CD4-positive, alpha-beta T cell (primary cell): ENCODE measurements around the gene KLHL5. TPM values are rescaled to one million over a fixed set of nuclear protein-coding genes. Genes with fewer than 3 reads are reported as not detected.

Experiments
- ATAC-seq: fragments of 200-7000 bp; cut with Tn5 transposase; one replicate; pipeline ENCODE4 v1.10.0; 2022; ENCODE audit warnings: mild to moderate bottlenecking; ENCODE audit not compliant: poor library complexity
- CTCF ChIA-PET: fragments of 350-600 bp; sonication (Branson Sonifier 250); formaldehyde crosslinking; loops from one replicate; lab custom pipeline; 2021; ENCODE audit warnings: antibody characterized with exemption, inconsistent platforms; lab: Charles Lee
- POLR2A ChIA-PET: fragments of 350-600 bp; sonication (Branson Sonifier 250); formaldehyde crosslinking; loops from one replicate; lab custom pipeline; 2021; ENCODE audit warnings: antibody characterized with exemption, inconsistent platforms; lab: Charles Lee
- DNase-seq, 14 experiments: peaks; one replicate each; pipeline ENCODE4 v3.0.0-alpha.2; 2013 to 2020; ENCODE audit warnings: mixed read lengths in 2 of 14
- H3K27ac ChIP-seq, 2 donors: one replicate each; pipeline versions ENCODE4 v1.5.1 to v1.7.0; 2013; ENCODE audit warnings: low read length in 2 of 2, low read depth in 1 of 2, mild to moderate bottlenecking in 1 of 2
- H3K27me3 ChIP-seq, 2 experiments: 1 replicate in 1 of 2; 2 replicates in 1 of 2; pipeline versions ENCODE4 v1.6.1 to v1.7.0; 2013; ENCODE audit warnings: low read length in 2 of 2, control low read depth in 1 of 2, mild to moderate bottlenecking in 1 of 2, moderate library complexity in 1 of 2; ENCODE audit not compliant: insufficient read depth in 2 of 2, control insufficient read depth in 1 of 2
- H3K36me3 ChIP-seq: one replicate; pipeline ENCODE4 v1.6.1; 2013; ENCODE audit warnings: low read length, control low read depth; ENCODE audit not compliant: insufficient read depth
- H3K4me1 ChIP-seq: one replicate; pipeline ENCODE4 v1.6.1; 2013; ENCODE audit warnings: low read length, control low read depth; ENCODE audit not compliant: insufficient read depth
- H3K4me3 ChIP-seq: one replicate; pipeline ENCODE4 v1.5.1; 2013; ENCODE audit warnings: mild to moderate bottlenecking, low read length, moderate library complexity
- H3K9me3 ChIP-seq, 2 experiments: 1 replicate in 1 of 2; 2 replicates in 1 of 2; pipeline versions ENCODE4 v1.6.1 to v1.7.0; 2013; ENCODE audit warnings: low read length in 2 of 2, mild to moderate bottlenecking in 2 of 2, control low read depth in 1 of 2, moderate library complexity in 1 of 2; ENCODE audit not compliant: control insufficient read depth in 1 of 2, insufficient read depth in 1 of 2
- H3K27ac Mint-ChIP-seq: one replicate; pipeline ENCODE4 v1.8.0; 2020; ENCODE audit warnings: mixed read lengths
- H3K27me3 Mint-ChIP-seq: one replicate; pipeline ENCODE4 v1.8.0; 2021; ENCODE audit warnings: mixed read lengths
- H3K36me3 Mint-ChIP-seq: one replicate; pipeline ENCODE4 v1.8.0; 2021; ENCODE audit warnings: low read depth, mixed read lengths
- H3K4me1 Mint-ChIP-seq: one replicate; pipeline ENCODE4 v1.8.0; 2021; ENCODE audit warnings: low read depth, mixed read lengths
- H3K4me3 Mint-ChIP-seq: one replicate; pipeline ENCODE4 v1.8.0; 2020; ENCODE audit warnings: mild to moderate bottlenecking, mixed read lengths
- H3K9me3 Mint-ChIP-seq: one replicate; pipeline ENCODE4 v1.8.0; 2020; ENCODE audit warnings: mixed read lengths
- CTCF ChIP-seq: fragments of 200-600 bp; IDR thresholded peaks from one replicate; pipeline ENCODE4 v1.8.0; 2022; ENCODE audit warnings: antibody characterized with exemption, mild to moderate bottlenecking
- intact Hi-C, 2 experiments: fragments of 100-400 bp; cut with DNase I in 1 of 2; cut with micrococcal nuclease in 1 of 2; formaldehyde crosslinking; loops; one replicate each; pipeline versions ENCODE4 v1.15.1 to v1.9.0; 2023 to 2025; cut with DNase I, micrococcal nuclease
- total RNA-seq, 174 experiments: library from RNA in 2 of 174; stranded (reverse) in 2 of 174; gene quantifications; one replicate each; pipeline ENCODE4 v1.2.3 and lab custom pipeline; 2021 to 2026

Gene KLHL5
- total RNA-seq, 2 experiments from 2014 or later: 17.7 to 18.6 TPM

DNA sequence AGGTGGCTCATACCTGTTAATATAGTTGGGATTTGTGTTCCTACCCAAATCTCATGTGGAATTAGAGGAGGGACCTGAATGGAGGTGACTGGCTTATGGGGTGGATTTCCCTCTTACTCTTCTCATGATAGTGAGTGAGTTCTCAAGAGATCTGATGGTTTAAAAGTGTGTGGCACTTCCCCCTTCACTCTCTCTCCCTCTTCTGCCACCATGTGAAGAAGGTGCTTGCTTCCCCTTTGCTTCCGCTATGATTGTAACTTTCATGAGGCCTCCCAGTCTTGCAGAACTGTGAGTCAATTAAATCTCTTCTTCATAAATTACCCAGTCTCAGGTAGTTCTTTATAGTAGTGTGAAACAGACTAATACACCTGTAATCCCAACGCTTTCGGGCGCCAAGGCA, 92.0 kb downstream of the KLHL5 start:
- Mint-ChIP-seq H3K27ac (no peak overlapping the region), H3K9me3 (no peaks in the 10 kb centered on the region), H3K4me3 (no peak overlapping the region), H3K36me3 (no peaks in the 10 kb centered on the region), H3K4me1 (no peaks in the 10 kb centered on the region), H3K27me3 (no peaks in the 10 kb centered on the region)
- ATAC-seq: no peak
- Histone ChIP-seq H3K4me3 (no peak overlapping the region), H3K4me1 (no peaks in the 10 kb centered on the region), H3K27me3 (no peaks in the 10 kb centered on the region), H3K27ac (no peak overlapping the region), H3K9me3 (no peaks in the 10 kb centered on the region), H3K36me3 (no peaks in the 10 kb centered on the region)
- no peak for TF ChIP-seq CTCF
- POLR2A ChIA-PET: no interaction called here
- CTCF ChIA-PET: no interaction called here
- intact Hi-C loops: no loop called here
- no peak for DNase-seq

- Histone ChIP-seq H3K9me3 (no peaks in the 10 kb centered on the region), H3K27ac (no peak overlapping the region), H3K4me1 (no peaks in the 10 kb centered on the region), H3K4me3 (no peak overlapping the region), H3K36me3 (no peaks in the 10 kb centered on the region), H3K27me3 (no peaks in the 10 kb centered on the region)
- intact Hi-C loops: no loop called here
- no peak for DNase-seq
- no peaks in the 10 kb centered on the region for H3K4me1 Mint-ChIP-seq
- no peak overlapping the region for H3K4me3 Mint-ChIP-seq
- no peak overlapping the region for H3K27ac Mint-ChIP-seq
- no peaks in the 10 kb centered on the region for H3K27me3 Mint-ChIP-seq
- ATAC-seq: no peak
- TF ChIP-seq CTCF: no peak
- POLR2A ChIA-PET: no interaction called here
- H3K9me3 Mint-ChIP-seq: no peaks in the 10 kb centered on the region
- CTCF ChIA-PET: no interaction called here
- no peaks in the 10 kb centered on the region for H3K36me3 Mint-ChIP-seq
Observed at GRCh38 chr4:39157520-39157919, 95.5 kb downstream of the KLHL5 start.

DNA sequence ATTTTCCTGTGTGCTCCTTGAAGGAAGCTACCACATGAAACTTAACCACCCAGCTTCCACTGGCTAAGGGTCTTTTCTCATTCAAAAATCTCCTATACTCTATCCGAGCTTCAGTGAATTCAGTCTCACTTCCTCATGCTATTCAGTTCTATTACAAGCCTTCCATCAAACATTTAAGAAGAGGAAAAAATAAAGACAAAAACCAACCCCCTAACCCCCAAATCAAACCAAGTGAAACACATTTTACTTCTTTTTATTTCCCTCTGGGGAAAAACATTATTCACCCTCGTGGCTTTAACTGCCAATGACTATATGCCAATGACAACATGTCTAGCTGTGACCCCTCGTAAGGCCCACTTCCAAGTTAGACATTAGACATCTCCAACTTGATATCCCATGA, 104.1 kb downstream of the KLHL5 start:
- H3K27me3 Mint-ChIP-seq: peaks cover 4% of the 10 kb centered on the region
- Histone ChIP-seq H3K4me3 (no peak overlapping the region), H3K27ac (no peak overlapping the region), H3K27me3 (no peaks in the 10 kb centered on the region), H3K4me1 (no peaks in the 10 kb centered on the region), H3K36me3 (no peaks in the 10 kb centered on the region), H3K9me3 (peaks cover 0 to 3% of the 10 kb centered on the region in 2 experiments)
- H3K4me3 Mint-ChIP-seq: no peak overlapping the region
- H3K36me3 Mint-ChIP-seq: no peaks in the 10 kb centered on the region
- DNase-seq (no peak), ATAC-seq (no peak)
- H3K4me1 Mint-ChIP-seq: peaks cover 4% of the 10 kb centered on the region
- no peak overlapping the region for H3K27ac Mint-ChIP-seq
- H3K9me3 Mint-ChIP-seq: no peaks in the 10 kb centered on the region
- TF ChIP-seq CTCF: no peak
- POLR2A ChIA-PET: no interaction called here
- intact Hi-C loops: no loop called here
- CTCF ChIA-PET: no interaction called here
